Measurements from ENCODE around the gene CDK5RAP3. TPM values are rescaled to one million over a fixed set of nuclear protein-coding genes. Genes with fewer than 3 reads are reported as not detected.

The CDK5RAP3 gene
- polyA plus RNA-seq, 1 donor from 2014 or later, result 343 TPM

- H3K27ac ChIP-seq (ENCODE audit: low read length), result no peak overlapping the region
- no peaks in the 10 kb centered on the region for H3K9me2 ChIP-seq (ENCODE audit: insufficient read depth, low read length)
- H3F3A ChIP-seq (ENCODE audit: insufficient read depth, low read length, poor library complexity, severe bottlenecking), result no peaks in the 10 kb centered on the region
- TF ChIP-seq TAF1 (IDR thresholded peaks at IDR 0.05; ENCODE audit: low read depth) (no peak), RAD21 (conservative IDR thresholded peaks at IDR 0.05) (no peak), SMC3 (conservative IDR thresholded peaks at IDR 0.05; ENCODE audit: poor library complexity) (no peak), EZH2 (IDR thresholded peaks at IDR 0.05; ENCODE audit: borderline replicate concordance, insufficient read depth, low read length, poor library complexity, severe bottlenecking) (no peak)
- TF ChIP-seq, protein P1, sequence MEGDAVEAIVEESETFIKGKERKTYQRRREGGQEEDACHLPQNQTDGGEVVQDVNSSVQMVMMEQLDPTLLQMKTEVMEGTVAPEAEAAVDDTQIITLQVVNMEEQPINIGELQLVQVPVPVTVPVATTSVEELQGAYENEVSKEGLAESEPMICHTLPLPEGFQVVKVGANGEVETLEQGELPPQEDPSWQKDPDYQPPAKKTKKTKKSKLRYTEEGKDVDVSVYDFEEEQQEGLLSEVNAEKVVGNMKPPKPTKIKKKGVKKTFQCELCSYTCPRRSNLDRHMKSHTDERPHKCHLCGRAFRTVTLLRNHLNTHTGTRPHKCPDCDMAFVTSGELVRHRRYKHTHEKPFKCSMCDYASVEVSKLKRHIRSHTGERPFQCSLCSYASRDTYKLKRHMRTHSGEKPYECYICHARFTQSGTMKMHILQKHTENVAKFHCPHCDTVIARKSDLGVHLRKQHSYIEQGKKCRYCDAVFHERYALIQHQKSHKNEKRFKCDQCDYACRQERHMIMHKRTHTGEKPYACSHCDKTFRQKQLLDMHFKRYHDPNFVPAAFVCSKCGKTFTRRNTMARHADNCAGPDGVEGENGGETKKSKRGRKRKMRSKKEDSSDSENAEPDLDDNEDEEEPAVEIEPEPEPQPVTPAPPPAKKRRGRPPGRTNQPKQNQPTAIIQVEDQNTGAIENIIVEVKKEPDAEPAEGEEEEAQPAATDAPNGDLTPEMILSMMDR (IDR thresholded peaks at IDR 0.05; ENCODE audit: poor library complexity, severe bottlenecking), result no peak
- no peaks in the 10 kb centered on the region for H3K27me3 ChIP-seq (ENCODE audit: insufficient read depth, low read depth, low read length)
- peaks cover 4% of the 10 kb centered on the region for H3K36me3 ChIP-seq (ENCODE audit: insufficient read depth, low read length)
- H4K20me1 ChIP-seq (ENCODE audit: insufficient read depth), result no peaks in the 10 kb centered on the region
- no peak overlapping the region for H3K9ac ChIP-seq (ENCODE audit: low read length)
- H3K4me3 ChIP-seq (ENCODE audit: low read length), result no peak overlapping the region
- no peak overlapping the region for H3K4me2 ChIP-seq (ENCODE audit: low read length)
- H2AFZ ChIP-seq (ENCODE audit: low read depth, low read length), result no peak overlapping the region
- no peaks in the 10 kb centered on the region for H3K79me2 ChIP-seq (replicated peaks; ENCODE audit: insufficient read depth, low read length)
- no peaks in the 10 kb centered on the region for H3K9me3 ChIP-seq (ENCODE audit: low read length)
Observed at GRCh38 chr17:47980541-47980940, 9.6 kb downstream of the CDK5RAP3 start.

- TF ChIP-seq TAF1 (IDR thresholded peaks at IDR 0.05; ENCODE audit: low read depth) (no peak), SMC3 (conservative IDR thresholded peaks at IDR 0.05; ENCODE audit: poor library complexity) (no peak), EP300 (conservative IDR thresholded peaks at IDR 0.05; ENCODE audit: poor library complexity, severe bottlenecking) (no peak), REST (IDR thresholded peaks at IDR 0.05; ENCODE audit: borderline replicate concordance) (no peak)
- TF ChIP-seq, protein P1 (IDR thresholded peaks at IDR 0.05; ENCODE audit: poor library complexity, severe bottlenecking), result no peak
Observed at GRCh38 chr17:47981462-47981861, 10.5 kb downstream of the CDK5RAP3 start.

More at GRCh38 chr17:47981462-47981861, 10.5 kb downstream of the CDK5RAP3 start:
- Histone ChIP-seq H3K9ac (ENCODE audit: low read length) (no peak overlapping the region), H3K4me2 (ENCODE audit: low read length) (no peak overlapping the region), H3K4me3 (ENCODE audit: low read length) (no peak overlapping the region), H3K27me3 (ENCODE audit: insufficient read depth, low read depth, low read length) (no peaks in the 10 kb centered on the region), H4K20me1 (ENCODE audit: insufficient read depth) (no peaks in the 10 kb centered on the region), H3K9me2 (ENCODE audit: insufficient read depth, low read length) (no peaks in the 10 kb centered on the region), H3K27ac (ENCODE audit: low read length) (peak overlapping the region; percentile 45), H2AFZ (ENCODE audit: low read depth, low read length) (no peak overlapping the region), H3K9me3 (ENCODE audit: low read length) (no peaks in the 10 kb centered on the region), H3F3A (ENCODE audit: insufficient read depth, low read length, poor library complexity, severe bottlenecking) (no peaks in the 10 kb centered on the region), H3K79me2 (replicated peaks; ENCODE audit: insufficient read depth, low read length) (no peaks in the 10 kb centered on the region), H3K36me3 (ENCODE audit: insufficient read depth, low read length) (peaks cover 4% of the 10 kb centered on the region)
